ENCODE measurements around the gene AGTR1. TPM values are rescaled to one million over a fixed set of nuclear protein-coding genes. Genes with fewer than 3 reads are reported as not detected.

AGTR1 gene
- total RNA-seq, 1 donor: 10.5 TPM

- H3K27ac ChIP-seq (ENCODE audit: low read depth, low read length): no peak overlapping the region
- no peak for TF ChIP-seq CTCF (IDR thresholded peaks at IDR 0.05; ENCODE audit: extremely low read depth, low read depth, low read length)
- H3K4me2 ChIP-seq (ENCODE audit: insufficient read depth, low read length): no peak overlapping the region
- no peak for DNase-seq (ENCODE audit: insufficient read length, low spot score, missing footprints)
- H3K36me3 ChIP-seq (ENCODE audit: insufficient read depth, low read length): no peaks in the 10 kb centered on the region
- no peak overlapping the region for H3K4me3 ChIP-seq (ENCODE audit: insufficient read depth, low read length)
- no peak overlapping the region for H2AFZ ChIP-seq (ENCODE audit: low read length)
- no peaks in the 10 kb centered on the region for H4K20me1 ChIP-seq (ENCODE audit: insufficient read depth, low read length)
- peaks cover 9% of the 10 kb centered on the region for H3K4me1 ChIP-seq (ENCODE audit: insufficient read depth, low read length)
- no peaks in the 10 kb centered on the region for H3K79me2 ChIP-seq (ENCODE audit: insufficient read depth, low read length)
- peaks cover 2% of the 10 kb centered on the region for H3K27me3 ChIP-seq (ENCODE audit: insufficient read depth, low read length)
- no peaks in the 10 kb centered on the region for H3K9me3 ChIP-seq (ENCODE audit: low read depth, low read length)
Observed at GRCh38 chr3:148791920-148792319, 94.2 kb downstream of the AGTR1 start.

DNA sequence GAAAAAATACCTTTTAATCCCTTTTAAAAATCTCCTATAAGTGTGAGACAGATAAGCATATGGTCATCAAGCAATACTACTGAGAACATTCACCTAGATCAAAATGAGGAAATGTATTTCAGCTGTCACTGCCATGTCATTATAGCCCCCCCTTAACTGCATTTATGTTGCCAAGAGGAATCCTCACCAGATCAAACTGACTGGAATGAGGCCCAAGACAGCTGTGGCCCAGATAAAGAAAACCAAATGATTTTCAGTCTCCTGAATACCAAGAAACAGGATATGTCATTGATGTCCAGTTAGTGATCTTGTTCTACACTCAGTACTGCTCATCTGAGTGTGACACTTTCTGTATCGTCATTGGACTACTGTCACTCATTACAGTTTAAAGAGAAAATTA lies 94.8 kb downstream of the AGTR1 start:
- no peaks in the 10 kb centered on the region for H4K20me1 ChIP-seq (ENCODE audit: insufficient read depth, low read length)
- H3K36me3 ChIP-seq (ENCODE audit: insufficient read depth, low read length): no peaks in the 10 kb centered on the region
- no peaks in the 10 kb centered on the region for H3K9me3 ChIP-seq (ENCODE audit: low read depth, low read length)
- peaks cover 2% of the 10 kb centered on the region for H3K27me3 ChIP-seq (ENCODE audit: insufficient read depth, low read length)
- H3K27ac ChIP-seq (ENCODE audit: low read depth, low read length): no peak overlapping the region
- H3K79me2 ChIP-seq (ENCODE audit: insufficient read depth, low read length): no peaks in the 10 kb centered on the region
- H3K4me3 ChIP-seq (ENCODE audit: insufficient read depth, low read length): no peak overlapping the region
- H3K4me1 ChIP-seq (ENCODE audit: insufficient read depth, low read length): peaks cover 9% of the 10 kb centered on the region
- TF ChIP-seq CTCF (IDR thresholded peaks at IDR 0.05; ENCODE audit: extremely low read depth, low read depth, low read length): no peak
- DNase-seq (ENCODE audit: insufficient read length, low spot score, missing footprints): no peak
- H3K4me2 ChIP-seq (ENCODE audit: insufficient read depth, low read length): no peak overlapping the region
- H2AFZ ChIP-seq (ENCODE audit: low read length): no peak overlapping the region

Small RNA genes within 50 kb of the gene (small RNA-seq; reads per million reads assigned to genes)
- not detected for gene RPL38P1

Other genes starting within 250 kb of the AGTR1 start
- 1.1 and 1.8 TPM in 2 replicates for gene CPB1, start 129.9 kb downstream of the AGTR1 start, total RNA-seq
- gene CPA3, start 167.4 kb downstream of the AGTR1 start, total RNA-seq: 1.1 and 2.1 TPM in 2 replicates